ENCODE results near the gene GNB1L.

- TF ChIP-seq CTCF (IDR thresholded peaks at IDR 0.05) (peak in 2 of 4 experiments; percentile 10 to 43), POLR2AphosphoS5 (IDR thresholded peaks at IDR 0.05) (peak; percentile 86)
These were observed at the start of gene GNB1L, which contains the start of gene RTL10 for GRCh38 chr22:19854778-19855503.

Data from gastroesophageal sphincter (tissue), 3 donors.